Measurements from ENCODE around the gene TMEM236. TPM values are rescaled to one million over a fixed set of nuclear protein-coding genes. Genes with fewer than 3 reads are reported as not detected.

TMEM236 gene
- total and polyA plus RNA-seq, 4 donors: 0.37 to 2.1 (median 0.70) TPM

DNA sequence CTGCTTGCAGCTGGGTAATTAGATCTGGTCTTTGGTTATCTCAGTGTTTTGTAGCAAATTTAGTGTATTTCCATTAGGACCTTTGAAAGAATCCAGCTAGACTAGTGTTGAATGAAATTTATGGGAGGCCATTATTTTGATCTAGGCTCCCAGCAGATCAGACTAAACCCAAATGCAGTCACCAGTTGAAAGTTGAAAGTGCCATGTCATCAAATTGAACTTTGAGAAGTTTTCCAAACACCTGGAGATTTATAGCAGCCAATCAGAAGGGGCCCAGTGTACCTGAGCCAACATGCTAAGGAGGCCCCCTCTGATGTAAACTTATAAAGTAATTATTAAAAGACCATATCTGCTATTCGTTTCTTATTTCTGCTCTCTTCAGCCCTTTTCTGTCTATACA is 11.3 kb upstream of the TMEM236 start:
- Histone ChIP-seq H3K4me3 (no peak overlapping the region), H3K36me3 (ENCODE audit: control insufficient read depth in 4 of 4, insufficient read depth in 4 of 4, low read length in 4 of 4) (no peaks in the 10 kb centered on the region), H3K9me3 (ENCODE audit: control insufficient read depth in 4 of 4, insufficient read depth in 3 of 4, low read length in 3 of 4) (no peaks in the 10 kb centered on the region), H3K27ac (ENCODE audit: low read depth in 1 of 2, low read length in 1 of 2) (no peak overlapping the region), H3K4me1 (ENCODE audit: control insufficient read depth in 5 of 5, insufficient read depth in 5 of 5, low read length in 5 of 5) (peaks cover 0 to 5% (median 0%) of the 10 kb centered on the region in 5 donors), H3K27me3 (ENCODE audit: control insufficient read depth in 3 of 3, insufficient read depth in 3 of 3, low read length in 2 of 3) (no peaks in the 10 kb centered on the region), H3K9ac (ENCODE audit: insufficient read depth in 1 of 2, low read length in 2 of 2) (no peak overlapping the region)
- WGBS, 2 donors: 83 to 94% methylated on average over 1 of the region's 1 CpG
- DNase-seq (no peak), ATAC-seq (ENCODE audit: insufficient read depth, low FRiP score) (no peak)
- TF ChIP-seq, protein P1, sequence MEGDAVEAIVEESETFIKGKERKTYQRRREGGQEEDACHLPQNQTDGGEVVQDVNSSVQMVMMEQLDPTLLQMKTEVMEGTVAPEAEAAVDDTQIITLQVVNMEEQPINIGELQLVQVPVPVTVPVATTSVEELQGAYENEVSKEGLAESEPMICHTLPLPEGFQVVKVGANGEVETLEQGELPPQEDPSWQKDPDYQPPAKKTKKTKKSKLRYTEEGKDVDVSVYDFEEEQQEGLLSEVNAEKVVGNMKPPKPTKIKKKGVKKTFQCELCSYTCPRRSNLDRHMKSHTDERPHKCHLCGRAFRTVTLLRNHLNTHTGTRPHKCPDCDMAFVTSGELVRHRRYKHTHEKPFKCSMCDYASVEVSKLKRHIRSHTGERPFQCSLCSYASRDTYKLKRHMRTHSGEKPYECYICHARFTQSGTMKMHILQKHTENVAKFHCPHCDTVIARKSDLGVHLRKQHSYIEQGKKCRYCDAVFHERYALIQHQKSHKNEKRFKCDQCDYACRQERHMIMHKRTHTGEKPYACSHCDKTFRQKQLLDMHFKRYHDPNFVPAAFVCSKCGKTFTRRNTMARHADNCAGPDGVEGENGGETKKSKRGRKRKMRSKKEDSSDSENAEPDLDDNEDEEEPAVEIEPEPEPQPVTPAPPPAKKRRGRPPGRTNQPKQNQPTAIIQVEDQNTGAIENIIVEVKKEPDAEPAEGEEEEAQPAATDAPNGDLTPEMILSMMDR (IDR thresholded peaks at IDR 0.05; ENCODE audit: control extremely low read depth, extremely low read depth): no peak

DNA sequence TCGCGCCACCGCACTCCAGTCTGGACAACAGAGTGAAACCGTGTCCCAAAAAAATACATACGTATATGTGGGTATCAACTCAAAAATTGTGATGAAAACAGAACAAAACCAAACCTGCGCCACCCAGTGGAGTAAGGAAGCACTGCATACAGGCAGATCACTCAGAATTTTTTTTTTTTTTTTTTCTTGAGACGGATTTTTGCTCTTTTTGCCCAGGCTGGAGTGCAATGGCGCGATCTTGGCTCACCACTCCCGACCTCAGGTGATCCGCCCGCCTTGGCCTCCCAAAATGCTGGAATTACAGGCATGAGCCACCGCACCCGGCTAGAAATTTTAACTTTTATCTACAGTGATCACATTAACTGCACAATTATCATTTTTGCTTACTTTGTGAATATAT is 9.1 kb upstream of the TMEM236 start:
- TF ChIP-seq, protein P1 (IDR thresholded peaks at IDR 0.05; ENCODE audit: control extremely low read depth, extremely low read depth): peak; percentile 62
- Histone ChIP-seq H3K9ac (ENCODE audit: insufficient read depth in 1 of 2, low read length in 2 of 2) (no peak overlapping the region), H3K27me3 (ENCODE audit: control insufficient read depth in 3 of 3, insufficient read depth in 3 of 3, low read length in 2 of 3) (no peaks in the 10 kb centered on the region), H3K9me3 (ENCODE audit: control insufficient read depth in 4 of 4, insufficient read depth in 3 of 4, low read length in 3 of 4) (no peaks in the 10 kb centered on the region), H3K36me3 (ENCODE audit: control insufficient read depth in 4 of 4, insufficient read depth in 4 of 4, low read length in 4 of 4) (no peaks in the 10 kb centered on the region), H3K4me3 (no peak overlapping the region), H3K4me1 (ENCODE audit: control insufficient read depth in 5 of 5, insufficient read depth in 5 of 5, low read length in 5 of 5) (peaks cover 0 to 3% (median 0%) of the 10 kb centered on the region in 5 donors), H3K27ac (ENCODE audit: low read depth in 1 of 2, low read length in 1 of 2) (no peak overlapping the region)
- DNase-seq: peak; percentile 67 to 79 (median 72)
- WGBS, 2 donors: 32 to 34% methylated on average over 14 of the region's 14 CpGs
- no peak for ATAC-seq (ENCODE audit: insufficient read depth, low FRiP score)

GRCh38 chr10:17743437-17743836 is 8.6 kb upstream of the TMEM236 start:
- no peak overlapping the region for H3K27ac ChIP-seq (ENCODE audit: low read depth in 1 of 2, low read length in 1 of 2)
- no peaks in the 10 kb centered on the region for H3K9me3 ChIP-seq (ENCODE audit: control insufficient read depth in 4 of 4, insufficient read depth in 3 of 4, low read length in 3 of 4)
- no peak overlapping the region for H3K9ac ChIP-seq (ENCODE audit: insufficient read depth in 1 of 2, low read length in 2 of 2)
- ATAC-seq (ENCODE audit: insufficient read depth, low FRiP score) (no peak), DNase-seq (no peak)
- 89 to 93% methylated on average over 3 of the region's 3 CpGs for WGBS, 2 donors
- H3K27me3 ChIP-seq (ENCODE audit: control insufficient read depth in 3 of 3, insufficient read depth in 3 of 3, low read length in 2 of 3): no peaks in the 10 kb centered on the region
- no peaks in the 10 kb centered on the region for H3K4me1 ChIP-seq (ENCODE audit: control insufficient read depth in 5 of 5, insufficient read depth in 5 of 5, low read length in 5 of 5)
- TF ChIP-seq, protein P1 (IDR thresholded peaks at IDR 0.05; ENCODE audit: control extremely low read depth, extremely low read depth): no peak
- H3K4me3 ChIP-seq: no peak overlapping the region
- no peaks in the 10 kb centered on the region for H3K36me3 ChIP-seq (ENCODE audit: control insufficient read depth in 4 of 4, insufficient read depth in 4 of 4, low read length in 4 of 4)

GRCh38 chr10:17744341-17744861 is 7.6 kb upstream of the TMEM236 start:
- no peaks in the 10 kb centered on the region for H3K27me3 ChIP-seq (ENCODE audit: control insufficient read depth in 3 of 3, insufficient read depth in 3 of 3, low read length in 2 of 3)
- H3K9me3 ChIP-seq (ENCODE audit: control insufficient read depth in 4 of 4, insufficient read depth in 3 of 4, low read length in 3 of 4): no peaks in the 10 kb centered on the region
- WGBS, 2 donors: 21 to 43% methylated on average over 6 of the region's 6 CpGs
- peak in 1 of 3 donors; percentile 17 for DNase-seq
- TF ChIP-seq, protein P1 (IDR thresholded peaks at IDR 0.05; ENCODE audit: control extremely low read depth, extremely low read depth): no peak
- H3K4me3 ChIP-seq: no peak overlapping the region
- H3K27ac ChIP-seq (ENCODE audit: low read depth in 1 of 2, low read length in 1 of 2): no peak overlapping the region
- no peaks in the 10 kb centered on the region for H3K4me1 ChIP-seq (ENCODE audit: control insufficient read depth in 5 of 5, insufficient read depth in 5 of 5, low read length in 5 of 5)
- H3K9ac ChIP-seq (ENCODE audit: insufficient read depth in 1 of 2, low read length in 2 of 2): no peak overlapping the region
- H3K36me3 ChIP-seq (ENCODE audit: control insufficient read depth in 4 of 4, insufficient read depth in 4 of 4, low read length in 4 of 4): no peaks in the 10 kb centered on the region
- no peak for ATAC-seq (ENCODE audit: insufficient read depth, low FRiP score)

Data from lung (tissue), 12 donors.